ENCODE results near the gene GRIA4.

GRIA4 gene

GRCh38 chr11:106014035-106014434 lies 404.2 kb downstream of the GRIA4 start:
- Histone ChIP-seq H3K27ac (ENCODE audit: low read depth, low read length) (no peak overlapping the region), H3K79me2 (ENCODE audit: insufficient read depth, low read length) (peaks cover 98% of the 10 kb centered on the region), H2AFZ (ENCODE audit: low read depth, low read length, severe bottlenecking) (no peak overlapping the region), H3K27me3 (ENCODE audit: low read length) (no peaks in the 10 kb centered on the region), H3K4me2 (ENCODE audit: low read depth, low read length, poor library complexity, severe bottlenecking) (no peak overlapping the region), H3F3A (ENCODE audit: insufficient read depth) (no peaks in the 10 kb centered on the region), H3K9ac (ENCODE audit: low read length) (no peak overlapping the region), H4K20me1 (ENCODE audit: low read depth, low read length) (0 out of 2 replicates have a peak, but pooled peaks cover 4% of the 10 kb centered on the region), H3K4me3 (ENCODE audit: insufficient read depth, low read length, poor library complexity, severe bottlenecking) (no peak overlapping the region), H3K9me2 (replicated peaks; ENCODE audit: insufficient read depth, low read length) (no peaks in the 10 kb centered on the region), H3K9me3 (ENCODE audit: insufficient read depth, low read length) (no peaks in the 10 kb centered on the region), H3K36me3 (ENCODE audit: low read length) (peaks cover 24% of the 10 kb centered on the region)
- TF ChIP-seq, protein P1, sequence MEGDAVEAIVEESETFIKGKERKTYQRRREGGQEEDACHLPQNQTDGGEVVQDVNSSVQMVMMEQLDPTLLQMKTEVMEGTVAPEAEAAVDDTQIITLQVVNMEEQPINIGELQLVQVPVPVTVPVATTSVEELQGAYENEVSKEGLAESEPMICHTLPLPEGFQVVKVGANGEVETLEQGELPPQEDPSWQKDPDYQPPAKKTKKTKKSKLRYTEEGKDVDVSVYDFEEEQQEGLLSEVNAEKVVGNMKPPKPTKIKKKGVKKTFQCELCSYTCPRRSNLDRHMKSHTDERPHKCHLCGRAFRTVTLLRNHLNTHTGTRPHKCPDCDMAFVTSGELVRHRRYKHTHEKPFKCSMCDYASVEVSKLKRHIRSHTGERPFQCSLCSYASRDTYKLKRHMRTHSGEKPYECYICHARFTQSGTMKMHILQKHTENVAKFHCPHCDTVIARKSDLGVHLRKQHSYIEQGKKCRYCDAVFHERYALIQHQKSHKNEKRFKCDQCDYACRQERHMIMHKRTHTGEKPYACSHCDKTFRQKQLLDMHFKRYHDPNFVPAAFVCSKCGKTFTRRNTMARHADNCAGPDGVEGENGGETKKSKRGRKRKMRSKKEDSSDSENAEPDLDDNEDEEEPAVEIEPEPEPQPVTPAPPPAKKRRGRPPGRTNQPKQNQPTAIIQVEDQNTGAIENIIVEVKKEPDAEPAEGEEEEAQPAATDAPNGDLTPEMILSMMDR (IDR thresholded peaks at IDR 0.05; ENCODE audit: insufficient read depth, low read length, poor library complexity, severe bottlenecking): no peak
- TF ChIP-seq EZH2phosphoT487 (conservative IDR thresholded peaks at IDR 0.05; ENCODE audit: low read length): no peak

DNA sequence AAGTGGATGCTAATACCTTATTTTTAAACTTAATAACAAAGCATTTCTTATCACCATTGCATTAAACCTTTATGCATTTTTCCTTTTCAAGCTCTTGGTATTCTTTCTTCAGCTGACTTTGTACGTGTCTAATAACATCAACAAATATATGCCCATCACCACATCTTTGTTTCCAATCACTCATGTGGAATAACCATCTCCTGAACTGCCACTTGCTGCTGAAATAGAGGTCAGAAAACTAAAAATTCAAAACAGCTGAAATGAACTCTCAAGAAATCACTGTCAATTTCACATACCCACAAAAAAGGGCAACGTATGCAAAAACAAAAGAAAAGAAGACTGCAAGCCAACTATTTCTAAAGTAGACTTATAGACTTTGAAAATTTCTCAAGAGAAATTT lies 404.7 kb downstream of the GRIA4 start:
- TF ChIP-seq, protein P1 (IDR thresholded peaks at IDR 0.05; ENCODE audit: insufficient read depth, low read length, poor library complexity, severe bottlenecking): no peak
- TF ChIP-seq EZH2phosphoT487 (conservative IDR thresholded peaks at IDR 0.05; ENCODE audit: low read length): no peak

DNA sequence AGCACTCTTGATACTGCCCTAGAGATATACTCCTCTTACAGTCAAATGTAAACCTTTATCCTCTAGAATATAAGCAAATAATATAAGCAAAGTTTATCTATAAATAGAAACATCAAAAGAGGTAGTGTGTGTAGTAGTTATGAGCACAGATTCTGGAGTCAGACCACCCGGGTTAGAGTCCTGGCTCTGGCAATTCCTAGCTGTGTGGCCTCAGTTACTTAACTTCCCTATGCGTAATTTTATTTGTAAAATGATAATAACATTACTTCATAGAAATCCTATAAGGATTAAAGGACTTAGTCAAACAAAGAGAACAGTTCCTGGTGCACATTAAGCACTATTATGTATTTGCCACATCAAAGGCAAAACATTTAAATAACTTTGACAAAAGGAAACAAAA lies 405.2 kb downstream of the GRIA4 start:
- 0 out of 2 replicates have a peak, but pooled peaks cover 4% of the 10 kb centered on the region for H4K20me1 ChIP-seq (ENCODE audit: low read depth, low read length)
- TF ChIP-seq EZH2phosphoT487 (conservative IDR thresholded peaks at IDR 0.05; ENCODE audit: low read length): no peak
- TF ChIP-seq, protein P1 (IDR thresholded peaks at IDR 0.05; ENCODE audit: insufficient read depth, low read length, poor library complexity, severe bottlenecking): no peak
- H3K9me2 ChIP-seq (replicated peaks; ENCODE audit: insufficient read depth, low read length): no peaks in the 10 kb centered on the region
- no peak overlapping the region for H3K4me3 ChIP-seq (ENCODE audit: insufficient read depth, low read length, poor library complexity, severe bottlenecking)
- no peaks in the 10 kb centered on the region for H3F3A ChIP-seq (ENCODE audit: insufficient read depth)
- H3K79me2 ChIP-seq (ENCODE audit: insufficient read depth, low read length): peaks cover 98% of the 10 kb centered on the region
- no peak overlapping the region for H3K9ac ChIP-seq (ENCODE audit: low read length)
- no peak overlapping the region for H3K4me2 ChIP-seq (ENCODE audit: low read depth, low read length, poor library complexity, severe bottlenecking)
- H3K27ac ChIP-seq (ENCODE audit: low read depth, low read length): no peak overlapping the region
- peaks cover 17% of the 10 kb centered on the region for H3K36me3 ChIP-seq (ENCODE audit: low read length)
- no peak overlapping the region for H2AFZ ChIP-seq (ENCODE audit: low read depth, low read length, severe bottlenecking)
- no peaks in the 10 kb centered on the region for H3K27me3 ChIP-seq (ENCODE audit: low read length)
- H3K9me3 ChIP-seq (ENCODE audit: insufficient read depth, low read length): no peaks in the 10 kb centered on the region

More for the DNA sequence above, 404.7 kb downstream of the GRIA4 start:
- no peaks in the 10 kb centered on the region for H3K27me3 ChIP-seq (ENCODE audit: low read length)
- H3K4me2 ChIP-seq (ENCODE audit: low read depth, low read length, poor library complexity, severe bottlenecking): no peak overlapping the region
- no peak overlapping the region for H3K4me3 ChIP-seq (ENCODE audit: insufficient read depth, low read length, poor library complexity, severe bottlenecking)
- H3F3A ChIP-seq (ENCODE audit: insufficient read depth): no peaks in the 10 kb centered on the region
- H3K36me3 ChIP-seq (ENCODE audit: low read length): peaks cover 18% of the 10 kb centered on the region
- no peaks in the 10 kb centered on the region for H3K9me3 ChIP-seq (ENCODE audit: insufficient read depth, low read length)
- H3K79me2 ChIP-seq (ENCODE audit: insufficient read depth, low read length): peaks cover 98% of the 10 kb centered on the region
- no peaks in the 10 kb centered on the region for H3K9me2 ChIP-seq (replicated peaks; ENCODE audit: insufficient read depth, low read length)
- no peak overlapping the region for H3K9ac ChIP-seq (ENCODE audit: low read length)
- H2AFZ ChIP-seq (ENCODE audit: low read depth, low read length, severe bottlenecking): no peak overlapping the region
- H4K20me1 ChIP-seq (ENCODE audit: low read depth, low read length): 0 out of 2 replicates have a peak, but pooled peaks cover 4% of the 10 kb centered on the region
- H3K27ac ChIP-seq (ENCODE audit: low read depth, low read length): no peak overlapping the region
